Activated CD4-positive, alpha-beta T cell treated with anti-CD3 and anti-CD28 coated beads for 24 hours (primary cell): ENCODE results near the gene B3GNT7.
"Not testable (repeated sequence)": the region's sequence is repeated elsewhere in the genome, so short reads cannot be mapped to it uniquely, and the experiment has no call there.

ENCODE experiments used
- DNase-seq, 2 donors: peaks; one replicate each; pipeline ENCODE4 v3.0.0-alpha.2; 2020; ENCODE audit warnings: low read depth in 2 of 2

B3GNT7 gene

GRCh38 chr2:231427116-231427515 is 31.6 kb downstream of the B3GNT7 start:
- DNase-seq = no peak

DNA sequence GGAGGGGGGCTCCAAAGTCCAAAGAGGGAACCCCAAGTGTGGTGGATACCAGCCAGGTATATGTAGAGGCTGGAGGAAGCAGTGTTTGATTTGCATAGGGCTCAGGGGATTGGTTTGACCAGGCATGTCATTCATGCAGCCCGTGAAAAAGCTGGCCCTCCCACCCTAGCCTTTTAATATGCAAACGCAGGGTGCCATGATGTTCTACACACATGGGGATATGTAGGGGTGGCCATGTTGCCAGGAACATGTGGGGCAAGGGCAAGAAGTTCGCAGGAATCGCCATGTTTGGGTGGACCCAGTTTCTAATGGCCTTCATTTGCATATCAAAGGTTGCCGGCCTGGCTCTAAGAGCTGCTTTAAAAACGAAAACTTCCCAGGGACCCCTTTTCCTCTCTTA is 33.6 kb downstream of the B3GNT7 start:
- DNase-seq = no peak

GRCh38 chr2:231429901-231430300 is 34.4 kb downstream of the B3GNT7 start:
- no peak for DNase-seq

GRCh38 chr2:231430437-231430836 is 34.9 kb downstream of the B3GNT7 start:
- DNase-seq = not testable (repeated sequence)

DNA sequence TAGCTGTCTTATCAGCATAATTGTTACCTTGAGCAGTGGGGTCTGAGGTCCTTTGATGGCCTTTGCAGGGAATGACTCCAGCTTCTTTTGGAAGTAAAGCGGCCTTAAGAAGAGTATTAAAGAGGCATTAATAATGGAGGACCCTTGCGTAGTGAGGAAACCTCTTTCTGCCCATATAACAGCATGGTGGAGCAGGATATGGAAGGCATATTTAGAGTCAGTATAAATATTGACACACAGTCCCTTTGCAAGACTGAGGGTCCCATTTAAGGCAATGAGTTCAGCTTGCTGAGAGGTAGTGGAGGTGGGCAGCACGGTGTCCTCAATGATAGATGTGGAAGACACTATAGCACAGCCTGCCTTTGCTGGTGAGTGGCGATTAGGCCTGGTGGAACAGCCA is 36.1 kb downstream of the B3GNT7 start:
- no peak for DNase-seq

DNA sequence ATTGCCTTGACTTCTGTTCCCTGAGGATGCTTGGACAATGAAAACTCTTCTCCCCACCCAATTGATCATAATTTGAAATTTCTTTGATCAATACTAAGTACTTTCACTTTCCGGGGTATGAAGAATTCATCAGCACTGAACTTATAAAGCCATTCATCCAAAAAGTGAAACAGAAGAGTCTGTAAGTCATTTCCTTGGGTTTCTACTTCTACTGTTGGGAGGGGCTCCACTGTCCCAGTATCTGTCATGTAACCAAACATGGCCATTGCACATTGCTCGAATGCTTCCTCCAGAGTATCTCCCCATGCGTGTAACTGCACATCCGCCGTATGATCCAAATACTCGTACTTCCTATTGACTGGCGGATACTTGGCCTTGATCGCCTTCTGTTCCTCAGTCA is 38.5 kb downstream of the B3GNT7 start:
- no peak for DNase-seq

- DNase-seq = no peak
Observed at GRCh38 chr2:231436957-231437356, 41.4 kb downstream of the B3GNT7 start.

GRCh38 chr2:231449503-231450054 is 54.1 kb downstream of the B3GNT7 start:
- DNase-seq = no peak

DNA sequence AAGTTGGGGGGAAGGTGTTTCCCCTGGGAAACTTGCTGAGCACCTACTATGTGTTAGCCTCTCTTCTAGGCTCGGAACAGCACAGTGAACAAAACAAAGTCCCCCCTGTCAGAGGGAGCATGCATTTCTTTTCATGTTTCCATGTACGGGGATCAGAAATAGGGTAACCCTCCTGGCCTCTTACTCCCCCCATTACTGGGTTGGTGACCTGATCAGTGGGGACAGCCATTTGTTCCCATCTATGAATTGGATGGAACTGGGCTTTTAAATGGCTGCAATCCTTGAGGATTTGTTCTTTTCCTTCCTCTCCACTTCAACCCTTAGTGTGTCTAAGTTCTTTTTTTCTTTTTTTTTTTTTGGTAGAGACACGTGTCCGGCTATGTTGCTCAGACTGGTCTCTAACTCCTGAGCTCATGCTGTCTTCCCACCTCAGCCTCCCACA is 55.1 kb downstream of the B3GNT7 start:
- no peak for DNase-seq
